Measurements from ENCODE around the gene PRDM5.

Gene PRDM5

GRCh38 chr4:120922381-120923206 is at the start of gene PRDM5:
Gene PRDM5, minus strand, starts transcription at chr4:120922726. Its CDS starts 118 bp downstream, at chr4:120922608.
- DNase-seq: peak in 2 of 3 experiments; percentile 78 to 79

- peak in 1 of 3 experiments; percentile 34 for DNase-seq
Observed at GRCh38 chr4:120971884-120972283, 49.4 kb upstream of the PRDM5 start.

GRCh38 chr4:120965938-120966337 is 43.4 kb upstream of the PRDM5 start:
- DNase-seq: no peak

GRCh38 chr4:120964596-120964995 is 42.1 kb upstream of the PRDM5 start:
- DNase-seq: no peak

GRCh38 chr4:120963449-120963848 is 40.9 kb upstream of the PRDM5 start:
- no peak for DNase-seq

GRCh38 chr4:120960656-120961267 is 38.2 kb upstream of the PRDM5 start:
- DNase-seq: no peak

GRCh38 chr4:120948382-120948781 is 25.9 kb upstream of the PRDM5 start:
- DNase-seq: peak in 1 of 3 experiments; percentile 6

GRCh38 chr4:120942776-120943175 is 20.2 kb upstream of the PRDM5 start:
- DNase-seq: no peak

- no peak for DNase-seq
Observed at GRCh38 chr4:120940547-120940946, 18.0 kb upstream of the PRDM5 start.

- no peak for DNase-seq
Observed at GRCh38 chr4:120939693-120940092, 17.2 kb upstream of the PRDM5 start.

GRCh38 chr4:120929847-120930246 is 7.3 kb upstream of the PRDM5 start:
- DNase-seq: no peak

- DNase-seq: no peak
Observed at GRCh38 chr4:120927801-120928409, 5.4 kb upstream of the PRDM5 start.

GRCh38 chr4:120926358-120927025 is 4.0 kb upstream of the PRDM5 start:
- no peak for DNase-seq

GRCh38 chr4:120924931-120925330 is 2.4 kb upstream of the PRDM5 start:
- DNase-seq: no peak

GRCh38 chr4:120923207-120923522 is 639 bp upstream of the PRDM5 start:
- DNase-seq: no peak

GRCh38 chr4:120921456-120922380 is 808 bp downstream of the PRDM5 start:
- DNase-seq: peak; percentile 3 to 86 (median 78)

GRCh38 chr4:120920666-120921065 is 1.9 kb downstream of the PRDM5 start:
- DNase-seq: no peak

- DNase-seq: no peak
Observed at GRCh38 chr4:120919358-120919757, 3.2 kb downstream of the PRDM5 start.

GRCh38 chr4:120918788-120919187 is 3.7 kb downstream of the PRDM5 start:
- no peak for DNase-seq

GRCh38 chr4:120918092-120918491 is 4.4 kb downstream of the PRDM5 start:
- DNase-seq: peak in 1 of 3 experiments; percentile 17

GRCh38 chr4:120916937-120917336 is 5.6 kb downstream of the PRDM5 start:
- DNase-seq: no peak

GRCh38 chr4:120915336-120915735 is 7.2 kb downstream of the PRDM5 start:
- peak in 1 of 3 experiments; percentile 8 for DNase-seq
